IMR-90 (cell line): ENCODE data around the gene MYO7B. TPM values are rescaled to one million over a fixed set of nuclear protein-coding genes. Genes with fewer than 3 reads are reported as not detected.
A peak's percentile ranks its signal among the peaks of the same experiment; 100 is the strongest.

ENCODE experiments used
- ATAC-seq: fragments of 200-7000 bp; cut with Tn5 transposase; 2 replicates; pipeline ENCODE4 v1.9.1; 2020; ENCODE audit warnings: low read depth, mild to moderate bottlenecking, moderate library complexity
- BruUV-seq: library from RNA; stranded (reverse); fragments of 400-500 nt; replicated peaks from 2 replicates; lab custom pipeline; 2021; lab: Mats Ljungman, UMichigan
- CTCF ChIA-PET: fragments of 300-600 bp; formaldehyde crosslinking; extraction: SDS; loops from one replicate; lab custom pipeline; 2021; ENCODE audit warnings: antibody characterized with exemption; lab: Yijun Ruan, JAX
- POLR2A ChIA-PET: fragments of 300-600 bp; sonication (Branson Sonifier 250); formaldehyde crosslinking; loops from one replicate; lab custom pipeline; 2022; ENCODE audit warnings: antibody characterized with exemption; ENCODE audit not compliant: unreplicated experiment; lab: Charles Lee
- DNase-seq: peaks from one replicate; pipeline ENCODE4 v3.0.0; 2013
- H2AFZ ChIP-seq: replicated peaks from 2 replicates; pipeline ENCODE3; 2013; ENCODE audit warnings: low read length, mild to moderate bottlenecking; ENCODE audit not compliant: poor library complexity
- H2AK5ac ChIP-seq: 2 replicates; pipeline ENCODE4 v1.6.1; 2013; ENCODE audit warnings: low read depth, low read length, inconsistent platforms
- H2AK9ac ChIP-seq: replicated peaks from 2 replicates; pipeline ENCODE3; 2013; ENCODE audit warnings: mild to moderate bottlenecking, low read depth, low read length, moderate library complexity; ENCODE audit not compliant: poor library complexity
- H2BK120ac ChIP-seq: 2 replicates; pipeline ENCODE4 v1.6.1; 2013; ENCODE audit warnings: low read depth, low read length, inconsistent platforms
- H2BK15ac ChIP-seq: 3 replicates; pipeline ENCODE4 v1.6.1; 2013; ENCODE audit warnings: low read depth, low read length, inconsistent platforms
- H2BK20ac ChIP-seq: 2 replicates; pipeline ENCODE4 v1.6.1; 2013; ENCODE audit warnings: low read depth, mild to moderate bottlenecking, inconsistent platforms, low read length, moderate library complexity
- H2BK5ac ChIP-seq: 2 replicates; pipeline ENCODE4 v1.6.1; 2013; ENCODE audit warnings: mild to moderate bottlenecking, low read depth, low read length, inconsistent platforms; ENCODE audit not compliant: poor library complexity, severe bottlenecking
- H3K14ac ChIP-seq: replicated peaks from 2 replicates; pipeline ENCODE4 v1.6.1; 2013; ENCODE audit warnings: low read depth, low read length, inconsistent platforms
- H3K18ac ChIP-seq: 2 replicates; pipeline ENCODE4 v1.6.1; 2013; ENCODE audit warnings: low read depth, low read length, control low read depth
- H3K23ac ChIP-seq: 2 replicates; pipeline ENCODE4 v1.6.1; 2013; ENCODE audit warnings: low read depth, low read length, inconsistent platforms
- H3K27ac ChIP-seq: 2 replicates; pipeline ENCODE4 v1.5.1; 2013; ENCODE audit warnings: mild to moderate bottlenecking, control low read depth, low read length; ENCODE audit not compliant: insufficient read depth
- H3K27me3 ChIP-seq: 2 replicates; pipeline ENCODE4 v1.6.1; 2013; ENCODE audit warnings: low read length; ENCODE audit not compliant: control insufficient read depth, insufficient read depth
- H3K36me3 ChIP-seq: 2 replicates; pipeline ENCODE4 v1.6.1; 2013; ENCODE audit warnings: low read length, mixed read lengths; ENCODE audit not compliant: control insufficient read depth, insufficient read depth
- H3K4ac ChIP-seq: 2 replicates; pipeline ENCODE4 v1.6.1; 2013; ENCODE audit warnings: low read depth, low read length, inconsistent platforms
- H3K4me1 ChIP-seq: 2 replicates; pipeline ENCODE4 v1.6.1; 2013; ENCODE audit warnings: low read length, mixed read lengths; ENCODE audit not compliant: control insufficient read depth, insufficient read depth
- H3K4me2 ChIP-seq: 2 replicates; pipeline ENCODE4 v1.6.1; 2013; ENCODE audit warnings: low read depth, mild to moderate bottlenecking, control low read depth, low read length, moderate library complexity
- H3K4me3 ChIP-seq: 2 replicates; pipeline ENCODE4 v1.5.1; 2013; ENCODE audit warnings: low read depth, mild to moderate bottlenecking, control low read depth, low read length, moderate library complexity; ENCODE audit not compliant: insufficient read depth
- H3K56ac ChIP-seq: 2 replicates; pipeline ENCODE4 v1.6.1; 2013; ENCODE audit warnings: low read length, inconsistent platforms; ENCODE audit not compliant: insufficient read depth; ENCODE audit errors: extremely low read depth
- H3K79me1 ChIP-seq, 2 experiments: 2 replicates each; pipeline ENCODE4 v1.6.1; 2013; ENCODE audit warnings: low read length in 2 of 2, inconsistent platforms in 1 of 2, low read depth in 1 of 2
- H3K9ac ChIP-seq: 2 replicates; pipeline ENCODE4 v1.6.1; 2013; ENCODE audit warnings: low read depth, low read length, control low read depth
- H3K9me1 ChIP-seq: 2 replicates; pipeline ENCODE4 v1.6.1; 2013; ENCODE audit warnings: low read length, inconsistent platforms; ENCODE audit not compliant: insufficient read depth
- H3K9me3 ChIP-seq: 2 replicates; pipeline ENCODE4 v1.6.1; 2013; ENCODE audit warnings: low read length; ENCODE audit not compliant: control insufficient read depth, insufficient read depth
- H4K20me1 ChIP-seq: 2 replicates; pipeline ENCODE4 v1.6.1; 2013; ENCODE audit warnings: low read length, inconsistent platforms; ENCODE audit not compliant: insufficient read depth
- H4K5ac ChIP-seq: 2 replicates; pipeline ENCODE4 v1.6.1; 2013; ENCODE audit warnings: mild to moderate bottlenecking, low read depth, low read length, control low read depth
- H4K8ac ChIP-seq, 2 experiments: 2 replicates each; pipeline ENCODE4 v1.6.1; 2013; ENCODE audit warnings: low read depth in 2 of 2, low read length in 2 of 2, control low read depth in 1 of 2, inconsistent platforms in 1 of 2
- H4K91ac ChIP-seq: 2 replicates; pipeline ENCODE4 v1.6.1; 2013; ENCODE audit warnings: low read depth, low read length, inconsistent platforms; ENCODE audit not compliant: insufficient read depth
- CEBPB ChIP-seq: IDR thresholded peaks from 2 replicates; pipeline ENCODE4 v1.6.1; 2012; ENCODE audit warnings: low read depth, low read length, improper control_type of control experiment
- CHD1 ChIP-seq: IDR thresholded peaks from 2 replicates; pipeline ENCODE4 v1.6.1; 2012; ENCODE audit warnings: low read depth, low read length, improper control_type of control experiment
- MAZ ChIP-seq: IDR thresholded peaks from 2 replicates; pipeline ENCODE4 v1.6.1; 2012; ENCODE audit warnings: low read depth, mild to moderate bottlenecking, low read length, improper control_type of control experiment, moderate library complexity, borderline replicate concordance
- MXI1 ChIP-seq: IDR thresholded peaks from 2 replicates; pipeline ENCODE4 v1.6.1; 2012; ENCODE audit warnings: low read depth, mild to moderate bottlenecking, low read length, moderate library complexity, borderline replicate concordance
- POLR2A ChIP-seq: IDR thresholded peaks from 2 replicates; pipeline ENCODE4 v1.6.1; 2012; ENCODE audit warnings: mild to moderate bottlenecking, low read depth, low read length
- RAD21 ChIP-seq: IDR thresholded peaks from 2 replicates; pipeline ENCODE4 v1.6.1; 2012; ENCODE audit warnings: low read length, improper control_type of control experiment
- RFX5 ChIP-seq: IDR thresholded peaks from 2 replicates; pipeline ENCODE4 v1.8.0; 2012; ENCODE audit warnings: low read depth, mild to moderate bottlenecking, low read length, moderate library complexity
- WGBS, 2 experiments: methylation state at CpG; one replicate each; pipeline versions ENCODE4 v1.1.5 to v1.1.7; 2013; ENCODE audit warnings: missing lambda C conversion rate in 2 of 2; ENCODE audit not compliant: insufficient read length in 1 of 2; ENCODE audit errors: extremely low coverage in 2 of 2; 5-methylcytosine and 5-hydroxymethylcytosine counted together
- dilution Hi-C: fragments of 300-500 bp; cut with HindIII; formaldehyde crosslinking; loops from one replicate; pipeline ENCODE4 v1.14.3; 2018; ENCODE audit warnings: low sequenced_read_pairs; ENCODE audit not compliant: unreplicated experiment
- in situ Hi-C: fragments of 300-500 bp; cut with MboI; formaldehyde crosslinking; loops from 3 replicates; pipeline ENCODE4 v1.14.3; 2019; ENCODE audit warnings: low sequenced_read_pairs, inconsistent platforms, mixed read lengths
- intact Hi-C: fragments of 100-400 bp; cut with micrococcal nuclease; formaldehyde crosslinking; loops from 2 replicates; pipeline ENCODE4 v1.10.0; 2022
- polyA plus RNA-seq, 3 experiments: library from polyadenylated mRNA; depleted of rRNA; stranded (reverse); fragments of >200 nt; gene quantifications; 2 replicates each; pipeline ENCODE4 v1.2.3, GENCODE V29; 2012; ENCODE audit warnings: low replicate concordance in 1 of 3
- total RNA-seq: library from RNA; depleted of rRNA; stranded (reverse); fragments of >200 nt; gene quantifications from 2 replicates; pipeline ENCODE4 v1.2.3, GENCODE V29; 2012
- TF ChIP-seq, protein P1 (sequence below): conservative IDR thresholded peaks from 2 replicates; pipeline ENCODE4 v1.5.1; 2012; ENCODE audit warnings: mild to moderate bottlenecking, low read depth, low read length, improper control_type of control experiment

MYO7B gene
- total and polyA plus RNA-seq, 2 of the 4 experiments (the other 2 are of a cell fraction): 0.18 to 0.46 TPM

DNA sequence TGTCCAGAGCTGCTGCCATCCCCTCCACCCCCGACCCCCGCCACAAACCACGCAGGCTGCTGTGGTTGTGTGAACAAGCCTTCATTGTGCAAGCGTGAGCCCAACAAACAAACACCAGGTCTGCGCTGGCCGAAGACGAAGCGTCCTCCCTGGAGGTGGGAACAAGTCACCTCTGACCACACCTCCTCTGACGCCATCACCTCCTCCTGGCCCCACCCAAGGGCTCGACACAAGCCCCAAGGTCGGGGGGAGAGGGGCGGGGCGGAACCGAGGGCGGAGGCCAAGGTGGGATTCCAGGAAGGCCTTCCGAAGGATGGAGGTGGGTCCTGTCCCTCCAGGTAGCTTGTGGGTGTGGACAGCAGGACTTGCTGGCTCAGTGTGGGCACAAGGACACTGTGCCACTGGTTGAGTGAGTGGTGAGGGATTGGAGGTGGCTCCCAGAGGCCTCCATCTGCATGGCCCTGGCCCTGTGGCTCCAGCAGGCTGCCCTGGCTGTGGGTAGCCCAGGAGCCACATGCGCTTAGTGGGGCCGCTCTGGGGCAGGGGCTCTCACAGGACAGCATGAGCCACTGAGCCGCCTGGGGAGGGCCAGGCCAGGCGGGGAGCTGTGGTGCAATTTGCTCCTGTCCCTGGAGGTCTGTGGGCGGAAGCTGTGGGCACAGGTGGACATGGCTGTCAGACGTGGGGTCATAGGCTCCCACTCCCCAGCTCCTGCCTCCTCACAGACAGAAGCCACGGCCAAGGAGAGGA is 103.1 kb downstream of the MYO7B start:
- H2AK5ac ChIP-seq: peak overlapping the region; percentile 90
- H2BK5ac ChIP-seq: peak overlapping the region; percentile 96
- POLR2A ChIA-PET: no interaction called here
- peak overlapping the region; percentile 96 for H2BK20ac ChIP-seq
- peak overlapping the region; percentile 91; the same call in 1 of the 2 replicates for H3K18ac ChIP-seq
- H4K20me1 ChIP-seq: no peaks in the 10 kb centered on the region; the same call in 1 of the 2 replicates
- peak overlapping the region; percentile 24; the same call in 1 of the 2 replicates for H3K9ac ChIP-seq
- peak overlapping the region; percentile 82 for H3K27ac ChIP-seq
- intact Hi-C loops: no loop called here
- H2AK9ac ChIP-seq: peak overlapping the region; percentile 98
- peak overlapping the region; percentile 98 for H3K14ac ChIP-seq
- in situ Hi-C loops: no loop called here
- peaks cover 12% of the 10 kb centered on the region for H3K9me1 ChIP-seq
- TF ChIP-seq RFX5 (no peak), MXI1 (no peak), MAZ (no peak), CHD1 (no peak), RAD21 (no peak), POLR2A (no peak), CEBPB (peak; percentile 23; the same call in 1 of the 2 replicates)
- TF ChIP-seq, protein P1, sequence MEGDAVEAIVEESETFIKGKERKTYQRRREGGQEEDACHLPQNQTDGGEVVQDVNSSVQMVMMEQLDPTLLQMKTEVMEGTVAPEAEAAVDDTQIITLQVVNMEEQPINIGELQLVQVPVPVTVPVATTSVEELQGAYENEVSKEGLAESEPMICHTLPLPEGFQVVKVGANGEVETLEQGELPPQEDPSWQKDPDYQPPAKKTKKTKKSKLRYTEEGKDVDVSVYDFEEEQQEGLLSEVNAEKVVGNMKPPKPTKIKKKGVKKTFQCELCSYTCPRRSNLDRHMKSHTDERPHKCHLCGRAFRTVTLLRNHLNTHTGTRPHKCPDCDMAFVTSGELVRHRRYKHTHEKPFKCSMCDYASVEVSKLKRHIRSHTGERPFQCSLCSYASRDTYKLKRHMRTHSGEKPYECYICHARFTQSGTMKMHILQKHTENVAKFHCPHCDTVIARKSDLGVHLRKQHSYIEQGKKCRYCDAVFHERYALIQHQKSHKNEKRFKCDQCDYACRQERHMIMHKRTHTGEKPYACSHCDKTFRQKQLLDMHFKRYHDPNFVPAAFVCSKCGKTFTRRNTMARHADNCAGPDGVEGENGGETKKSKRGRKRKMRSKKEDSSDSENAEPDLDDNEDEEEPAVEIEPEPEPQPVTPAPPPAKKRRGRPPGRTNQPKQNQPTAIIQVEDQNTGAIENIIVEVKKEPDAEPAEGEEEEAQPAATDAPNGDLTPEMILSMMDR: no peak
- peak overlapping the region; percentile 24; the same call in 1 of the 2 replicates for H3K56ac ChIP-seq
- peak overlapping the region; percentile 62; the same call in 1 of the 3 replicates for H2BK15ac ChIP-seq
- peak overlapping the region; percentile 99 for H2BK120ac ChIP-seq
- H3K4me2 ChIP-seq: no peak overlapping the region
- H4K8ac ChIP-seq: peak overlapping the region; percentile 86 to 89; a peak in 2 of 4 replicates
- peaks cover 0 to 11% of the 10 kb centered on the region in 2 experiments; a peak in 1 of 4 replicates for H3K79me1 ChIP-seq
- peak overlapping the region; percentile 98 for H3K4ac ChIP-seq
- H3K4me3 ChIP-seq: no peak overlapping the region
- H3K9me3 ChIP-seq: no peaks in the 10 kb centered on the region
- ATAC-seq: no peak
- dilution Hi-C loops: no loop called here
- peak overlapping the region; percentile 92 for H2AFZ ChIP-seq
- CTCF ChIA-PET: interaction anchor here (1.1 to 1.7 kb wide), 2 partner anchors 11 to 47 kb away, joined by 3 to 5 read pairs; no protein-coding TSS in a partner anchor
- TSS peak; percentile 97 for BruUV-seq
- no peak for DNase-seq
- peak overlapping the region; percentile 97 for H4K91ac ChIP-seq
- H3K23ac ChIP-seq: no peak overlapping the region
- H3K27me3 ChIP-seq: no peaks in the 10 kb centered on the region
- peak overlapping the region; percentile 99; the same call in 1 of the 2 replicates for H4K5ac ChIP-seq
- 100% methylated on average over 2 of the region's 23 CpGs; no CpG with 5 or more reads in 1 of the 2 experiments for WGBS, 2 experiments
- H3K4me1 ChIP-seq: peaks cover 14% of the 10 kb centered on the region
- H3K36me3 ChIP-seq: peaks cover 2% of the 10 kb centered on the region; the same call in 1 of the 2 replicates
